ENCODE measurements around the gene SIL1. TPM values are rescaled to one million over a fixed set of nuclear protein-coding genes. Genes with fewer than 3 reads are reported as not detected.
A peak's percentile ranks its signal among the peaks of the same experiment; 100 is the strongest.

The SIL1 gene
- total RNA-seq, 1 donor from 2014 or later: 35.6 TPM

GRCh38 chr5:138935466-138935865, 262.7 kb downstream of the SIL1 start:
- intact Hi-C loops (cut with DNase I): no loop called here
- H3K4me3 ChIP-seq: no peak overlapping the region
- H3K9me3 ChIP-seq: no peaks in the 10 kb centered on the region
- TF ChIP-seq POLR2AphosphoS5 (IDR thresholded peaks at IDR 0.05; ENCODE audit: insufficient read depth in 1 of 2, low read depth in 1 of 2): no peak
- no peak for TF ChIP-seq POLR2A (IDR thresholded peaks at IDR 0.05)
- TF ChIP-seq CTCF (IDR thresholded peaks at IDR 0.05): no peak
- no peaks in the 10 kb centered on the region for H3K27me3 ChIP-seq
- H3K4me1 ChIP-seq: no peaks in the 10 kb centered on the region
- peaks cover 0 to 59% of the 10 kb centered on the region in 2 donors for H3K36me3 ChIP-seq
- H3K27ac ChIP-seq: no peak overlapping the region
- peak in 1 of 2 donors; percentile 84 for DNase-seq (ENCODE audit: extremely low spot score in 2 of 2)

- H3K4me3 ChIP-seq: no peak overlapping the region
- no peaks in the 10 kb centered on the region for H3K27me3 ChIP-seq
- H3K4me1 ChIP-seq: no peaks in the 10 kb centered on the region
- no peaks in the 10 kb centered on the region for H3K9me3 ChIP-seq
- no peak overlapping the region for H3K27ac ChIP-seq
- TF ChIP-seq POLR2AphosphoS5 (IDR thresholded peaks at IDR 0.05; ENCODE audit: insufficient read depth in 1 of 2, low read depth in 1 of 2) (no peak), POLR2A (IDR thresholded peaks at IDR 0.05) (no peak), CTCF (IDR thresholded peaks at IDR 0.05) (no peak)
- intact Hi-C loops (cut with DNase I): no loop called here
- peaks cover 0 to 64% of the 10 kb centered on the region in 2 donors for H3K36me3 ChIP-seq
- DNase-seq (ENCODE audit: extremely low spot score in 2 of 2): no peak
Observed at GRCh38 chr5:138934971-138935370, 263.2 kb downstream of the SIL1 start.

DNA sequence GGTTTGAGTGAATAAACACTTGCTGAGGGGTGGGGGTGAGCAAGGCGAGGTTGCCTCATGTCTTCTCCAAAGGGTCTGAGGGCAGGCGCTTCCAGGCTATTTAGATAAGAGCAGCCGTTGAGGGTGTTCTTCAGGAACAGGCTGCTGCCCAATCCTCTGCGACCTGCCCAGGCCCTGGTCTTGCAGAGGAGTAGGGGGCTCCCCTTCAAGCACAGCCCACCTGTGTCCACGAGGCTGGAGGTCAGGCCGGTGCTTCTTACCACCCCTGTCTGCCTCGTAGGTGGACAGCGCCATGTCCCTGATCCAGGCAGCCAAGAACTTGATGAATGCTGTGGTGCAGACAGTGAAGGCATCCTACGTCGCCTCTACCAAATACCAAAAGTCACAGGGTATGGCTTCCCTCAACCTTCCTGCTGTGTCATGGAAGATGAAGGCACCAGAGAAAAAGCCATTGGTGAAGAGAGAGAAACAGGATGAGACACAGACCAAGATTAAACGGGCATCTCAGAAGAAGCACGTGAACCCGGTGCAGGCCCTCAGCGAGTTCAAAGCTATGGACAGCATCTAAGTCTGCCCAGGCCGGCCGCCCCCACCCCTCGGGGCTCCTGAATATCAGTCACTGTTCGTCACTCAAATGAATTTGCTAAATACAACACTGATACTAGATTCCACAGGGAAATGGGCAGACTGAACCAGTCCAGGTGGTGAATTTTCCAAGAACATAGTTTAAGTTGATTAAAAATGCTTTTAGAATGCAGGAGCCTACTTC, 264.5 kb downstream of the SIL1 start:
- no peaks in the 10 kb centered on the region for H3K4me1 ChIP-seq
- no peak overlapping the region for H3K27ac ChIP-seq
- no peaks in the 10 kb centered on the region for H3K27me3 ChIP-seq
- peaks cover 0 to 73% of the 10 kb centered on the region in 2 donors for H3K36me3 ChIP-seq
- no peak overlapping the region for H3K4me3 ChIP-seq
- H3K9me3 ChIP-seq: no peaks in the 10 kb centered on the region
- peak in 1 of 2 donors; percentile 86 for DNase-seq (ENCODE audit: extremely low spot score in 2 of 2)
- TF ChIP-seq CTCF (IDR thresholded peaks at IDR 0.05) (no peak), POLR2A (IDR thresholded peaks at IDR 0.05) (no peak), POLR2AphosphoS5 (IDR thresholded peaks at IDR 0.05; ENCODE audit: insufficient read depth in 1 of 2, low read depth in 1 of 2) (no peak)
- intact Hi-C loops (cut with DNase I): no loop called here

- peaks cover 0 to 80% of the 10 kb centered on the region in 2 donors for H3K36me3 ChIP-seq
- intact Hi-C loops (cut with DNase I): no loop called here
- TF ChIP-seq CTCF (IDR thresholded peaks at IDR 0.05): no peak
- H3K4me1 ChIP-seq: no peaks in the 10 kb centered on the region
- DNase-seq (ENCODE audit: extremely low spot score in 2 of 2): peak in 1 of 2 donors; percentile 80
- H3K27me3 ChIP-seq: no peaks in the 10 kb centered on the region
- H3K4me3 ChIP-seq: no peak overlapping the region
- no peaks in the 10 kb centered on the region for H3K9me3 ChIP-seq
- no peak overlapping the region for H3K27ac ChIP-seq
Observed at GRCh38 chr5:138932171-138932810, 265.9 kb downstream of the SIL1 start.

Data from vagina (tissue), 2 donors.